Adrenal gland (tissue), 5 donors: ENCODE measurements around the gene CGN.

Source experiments
- CTCF ChIP-seq, 6 experiments: fragments of 450-650 bp in 4 of 6; fragments of 200-600 bp in 2 of 6; sonication (generic) in 1 of 6; IDR thresholded peaks; 1 replicate in 5 of 6; 2 replicates in 1 of 6; pipeline versions ENCODE4 v1.5.1 to v1.8.0; 2016 to 2021; ENCODE audit warnings: antibody characterized with exemption in 6 of 6, mild to moderate bottlenecking in 2 of 6, moderate library complexity in 1 of 6
- POLR2A ChIP-seq, 2 donors: fragments of 450-650 bp; IDR thresholded peaks; one replicate each; pipeline ENCODE4 v1.6.1; 2017; ENCODE audit warnings: antibody characterized with exemption in 2 of 2, mild to moderate bottlenecking in 2 of 2, moderate library complexity in 1 of 2
- donor health status: DM: no; HTN: no; CAD: no.

- TF ChIP-seq POLR2A (IDR thresholded peaks at IDR 0.05) (no peak), CTCF (IDR thresholded peaks at IDR 0.05) (no peak)
These were observed 24.4 kb downstream of the CGN start for GRCh38 chr1:151535326-151536271.
